GM23248 (cell line): ENCODE measurements around the gene MAML2.

Experiments
- EZH2 ChIP-seq: fragments of 200-600 bp; sonication (generic); IDR thresholded peaks from 2 replicates; pipeline ENCODE4 v1.6.1; 2018; ENCODE audit warnings: antibody characterized with exemption, mild to moderate bottlenecking; ENCODE audit not compliant: insufficient read depth, poor library complexity, severe bottlenecking
- EZH2phosphoT487 ChIP-seq: fragments of 200-600 bp; sonication (generic); IDR thresholded peaks from 2 replicates; pipeline ENCODE4 v1.6.1; 2018; ENCODE audit warnings: antibody characterized with exemption, moderate library complexity, mild to moderate bottlenecking, low read depth; ENCODE audit not compliant: insufficient read depth

GRCh38 chr11:95930948-95931347, 412.0 kb downstream of the MAML2 start:
- TF ChIP-seq EZH2phosphoT487 = no peak
- TF ChIP-seq EZH2 = no peak
